Lower lobe of right lung (tissue), 2 donors: ENCODE data around the gene PTPRG. TPM values are rescaled to one million over a fixed set of nuclear protein-coding genes. Genes with fewer than 3 reads are reported as not detected.

ENCODE experiments used
- ATAC-seq, 2 donors: fragments of 200-7000 bp; cut with Tn5 transposase; one replicate each; pipeline ENCODE4 v1.9.1; 2020 to 2022; ENCODE audit warnings: mild to moderate bottlenecking in 2 of 2, moderate library complexity in 2 of 2
- DNase-seq: peaks from one replicate; pipeline ENCODE4 v3.0.0-alpha.2; 2020
- H3K27ac ChIP-seq: fragments of 200-600 bp; one replicate; pipeline ENCODE4 v1.8.0; 2022
- H3K27me3 ChIP-seq: fragments of 200-600 bp; one replicate; pipeline ENCODE4 v1.8.0; 2022; ENCODE audit warnings: low read depth
- H3K36me3 ChIP-seq: fragments of 200-600 bp; one replicate; pipeline ENCODE4 v1.8.0; 2022; ENCODE audit warnings: mild to moderate bottlenecking
- H3K4me1 ChIP-seq: fragments of 200-600 bp; one replicate; pipeline ENCODE4 v1.8.0; 2022
- H3K4me3 ChIP-seq: fragments of 200-600 bp; one replicate; pipeline ENCODE4 v1.8.0; 2022; ENCODE audit warnings: mild to moderate bottlenecking
- H3K9me3 ChIP-seq: fragments of 200-600 bp; one replicate; pipeline ENCODE4 v1.8.0; 2022
- CTCF ChIP-seq: fragments of 200-600 bp; IDR thresholded peaks from one replicate; pipeline ENCODE4 v1.8.0; 2022; ENCODE audit warnings: antibody characterized with exemption, mild to moderate bottlenecking
- intact Hi-C: fragments of 100-400 bp; cut with DNase I; formaldehyde crosslinking; loops from one replicate; pipeline ENCODE4 v1.11.0; 2022
- total RNA-seq: library from RNA; stranded (reverse); fragmentation: NEBNext Ultra II Directional; extraction: Animal tissue kit (Norgen Biotek cat#: 25700); gene quantifications from one replicate; pipeline ENCODE4 v1.2.1, GENCODE V29; 2021
- donor health status: DM: no; HTN: yes; CAD: no; lungs with severe emphysema.

The PTPRG gene
- total RNA-seq, 1 donor from 2014 or later: 67.6 TPM

GRCh38 chr3:61664105-61664482, 102.7 kb downstream of the PTPRG start:
- peak; percentile 51 to 63 for ATAC-seq
- Histone ChIP-seq H3K27ac (no peak overlapping the region), H3K4me1 (peaks cover 8% of the 10 kb centered on the region), H3K27me3 (no peaks in the 10 kb centered on the region), H3K9me3 (no peaks in the 10 kb centered on the region), H3K36me3 (no peaks in the 10 kb centered on the region), H3K4me3 (no peak overlapping the region)
- TF ChIP-seq CTCF: no peak
- intact Hi-C loops: no loop called here
- no peak for DNase-seq

GRCh38 chr3:61665121-61665520, 103.8 kb downstream of the PTPRG start:
- H3K9me3 ChIP-seq: no peaks in the 10 kb centered on the region
- DNase-seq (no peak), ATAC-seq (no peak)
- H3K4me1 ChIP-seq: peaks cover 8% of the 10 kb centered on the region
- H3K4me3 ChIP-seq: no peak overlapping the region
- no peaks in the 10 kb centered on the region for H3K27me3 ChIP-seq
- no peaks in the 10 kb centered on the region for H3K36me3 ChIP-seq
- H3K27ac ChIP-seq: no peak overlapping the region
- TF ChIP-seq CTCF: no peak
- intact Hi-C loops: no loop called here

GRCh38 chr3:61665987-61666386, 104.6 kb downstream of the PTPRG start:
- intact Hi-C loops: no loop called here
- H3K9me3 ChIP-seq: no peaks in the 10 kb centered on the region
- TF ChIP-seq CTCF: no peak
- H3K36me3 ChIP-seq: no peaks in the 10 kb centered on the region
- peaks cover 8% of the 10 kb centered on the region for H3K4me1 ChIP-seq
- H3K27me3 ChIP-seq: no peaks in the 10 kb centered on the region
- DNase-seq: no peak
- no peak overlapping the region for H3K27ac ChIP-seq
- ATAC-seq: no peak
- no peak overlapping the region for H3K4me3 ChIP-seq

GRCh38 chr3:61666615-61667330, 105.4 kb downstream of the PTPRG start:
- intact Hi-C loops: no loop called here
- no peak for ATAC-seq

GRCh38 chr3:61667383-61667782, 106.0 kb downstream of the PTPRG start:
- Histone ChIP-seq H3K36me3 (no peaks in the 10 kb centered on the region), H3K4me3 (no peak overlapping the region), H3K4me1 (peaks cover 8% of the 10 kb centered on the region), H3K27ac (no peak overlapping the region), H3K27me3 (no peaks in the 10 kb centered on the region), H3K9me3 (no peaks in the 10 kb centered on the region)
- ATAC-seq (no peak), DNase-seq (no peak)
- intact Hi-C loops: no loop called here
- no peak for TF ChIP-seq CTCF

More at GRCh38 chr3:61666615-61667330, 105.4 kb downstream of the PTPRG start:
- Histone ChIP-seq H3K4me1 (peaks cover 8% of the 10 kb centered on the region), H3K27me3 (no peaks in the 10 kb centered on the region), H3K9me3 (no peaks in the 10 kb centered on the region), H3K4me3 (no peak overlapping the region), H3K27ac (no peak overlapping the region), H3K36me3 (no peaks in the 10 kb centered on the region)
- no peak for TF ChIP-seq CTCF
- DNase-seq: no peak
